C4-2B (cell line): Measurements from ENCODE around the gene LAPTM5.

Experiments
- ZFX ChIP-seq: fragments of 450-650 bp; IDR thresholded peaks from 2 replicates; pipeline ENCODE4 v1.6.1; 2017
- TF ChIP-seq, protein P1 (sequence below): fragments of 450-650 bp; conservative IDR thresholded peaks from 2 replicates; pipeline ENCODE4 v1.5.1; 2017; ENCODE audit warnings: mild to moderate bottlenecking

DNA sequence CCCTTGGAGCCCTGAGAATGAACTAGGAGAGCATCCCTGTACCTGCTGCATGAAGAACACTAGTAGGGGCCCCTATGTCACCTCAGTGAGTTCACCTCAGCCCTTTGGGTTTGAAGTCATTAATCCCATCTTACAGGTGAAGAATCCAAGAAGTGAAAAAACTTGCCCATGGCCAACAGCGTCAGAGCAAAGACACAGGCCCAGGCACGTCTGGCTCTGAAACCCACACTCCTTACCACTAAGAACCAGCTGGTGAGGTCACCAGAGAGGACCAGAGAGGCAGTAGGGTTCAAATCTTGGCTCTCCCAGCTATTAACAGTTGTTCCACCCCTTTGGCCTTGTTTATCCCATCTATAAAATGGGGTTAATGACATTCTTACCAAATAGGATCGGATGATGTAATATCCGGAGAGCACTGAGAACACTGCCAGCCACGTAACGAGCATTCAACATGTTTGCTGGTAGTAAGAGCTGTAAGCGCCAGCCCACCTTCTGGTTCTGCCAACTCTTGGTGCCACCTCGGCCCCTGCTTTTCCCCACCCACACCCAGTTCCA is 43.0 kb downstream of the LAPTM5 start:
- TF ChIP-seq, protein P1, sequence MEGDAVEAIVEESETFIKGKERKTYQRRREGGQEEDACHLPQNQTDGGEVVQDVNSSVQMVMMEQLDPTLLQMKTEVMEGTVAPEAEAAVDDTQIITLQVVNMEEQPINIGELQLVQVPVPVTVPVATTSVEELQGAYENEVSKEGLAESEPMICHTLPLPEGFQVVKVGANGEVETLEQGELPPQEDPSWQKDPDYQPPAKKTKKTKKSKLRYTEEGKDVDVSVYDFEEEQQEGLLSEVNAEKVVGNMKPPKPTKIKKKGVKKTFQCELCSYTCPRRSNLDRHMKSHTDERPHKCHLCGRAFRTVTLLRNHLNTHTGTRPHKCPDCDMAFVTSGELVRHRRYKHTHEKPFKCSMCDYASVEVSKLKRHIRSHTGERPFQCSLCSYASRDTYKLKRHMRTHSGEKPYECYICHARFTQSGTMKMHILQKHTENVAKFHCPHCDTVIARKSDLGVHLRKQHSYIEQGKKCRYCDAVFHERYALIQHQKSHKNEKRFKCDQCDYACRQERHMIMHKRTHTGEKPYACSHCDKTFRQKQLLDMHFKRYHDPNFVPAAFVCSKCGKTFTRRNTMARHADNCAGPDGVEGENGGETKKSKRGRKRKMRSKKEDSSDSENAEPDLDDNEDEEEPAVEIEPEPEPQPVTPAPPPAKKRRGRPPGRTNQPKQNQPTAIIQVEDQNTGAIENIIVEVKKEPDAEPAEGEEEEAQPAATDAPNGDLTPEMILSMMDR = no peak
- no peak for TF ChIP-seq ZFX
